Kidney (tissue), 14 donors: ENCODE data around the gene ZNF664. TPM values are rescaled to one million over a fixed set of nuclear protein-coding genes. Genes with fewer than 3 reads are reported as not detected.
A peak's percentile ranks its signal among the peaks of the same experiment; 100 is the strongest.

Source experiments
- DNase-seq, 5 donors: peaks; one replicate each; pipeline ENCODE4 v3.0.0-alpha.2; 2013 to 2020
- FAIRE-seq: peaks from 2 replicates; lab custom pipeline; 2012; peaks lifted over from hg19 to GRCh38; lab: Jason Lieb, UNC
- H3K27ac ChIP-seq, 2 donors: one replicate each; pipeline ENCODE4 v1.7.0; 2013; ENCODE audit warnings: low read depth in 2 of 2, low read length in 2 of 2, inconsistent platforms in 1 of 2
- H3K27me3 ChIP-seq: one replicate; pipeline ENCODE4 v1.7.1; 2013; ENCODE audit warnings: low read length, inconsistent platforms; ENCODE audit not compliant: control insufficient read depth, insufficient read depth
- H3K36me3 ChIP-seq, 3 donors: one replicate each; pipeline versions ENCODE4 v1.7.0 to v1.7.1; 2013; ENCODE audit warnings: low read length in 3 of 3, control low read depth in 1 of 3, inconsistent platforms in 1 of 3; ENCODE audit not compliant: insufficient read depth in 3 of 3, control insufficient read depth in 2 of 3
- H3K4me1 ChIP-seq, 3 donors: one replicate each; pipeline versions ENCODE4 v1.7.0 to v1.7.1; 2013; ENCODE audit warnings: low read length in 3 of 3, inconsistent platforms in 1 of 3, low read depth in 1 of 3; ENCODE audit not compliant: control insufficient read depth in 2 of 3, insufficient read depth in 2 of 3
- H3K4me3 ChIP-seq, 3 donors: one replicate each; pipeline versions ENCODE4 v1.7.0 to v1.8.1; 2013; ENCODE audit warnings: low read length in 3 of 3, control low read depth in 1 of 3, inconsistent platforms in 1 of 3
- H3K9ac ChIP-seq, 3 donors: one replicate each; pipeline versions ENCODE4 v1.7.0 to v1.7.1; 2013; ENCODE audit warnings: low read length in 3 of 3, control low read depth in 1 of 3, inconsistent platforms in 1 of 3
- H3K9me3 ChIP-seq, 3 donors: one replicate each; pipeline versions ENCODE4 v1.7.0 to v1.7.1; 2013; ENCODE audit warnings: low read length in 3 of 3, control low read depth in 1 of 3, inconsistent platforms in 1 of 3; ENCODE audit not compliant: control insufficient read depth in 2 of 3, insufficient read depth in 1 of 3
- CTCF ChIP-seq: IDR thresholded peaks from 3 replicates; pipeline ENCODE4 v1.5.1; 2012; ENCODE audit warnings: mild to moderate bottlenecking, moderate library complexity, borderline replicate concordance; ENCODE audit not compliant: insufficient read depth; ENCODE audit errors: extremely low read depth
- intact Hi-C: fragments of 100-400 bp; cut with DNase I; formaldehyde crosslinking; loops from one replicate; pipeline ENCODE4 v1.11.1; 2022
- polyA plus RNA-seq: library from polyadenylated mRNA; stranded (reverse); fragments of 350-450 nt; fragmentation: Illumina TruSeq; extraction: RNeasy Lipid Tissue Mini Kit (QIAGEN cat#74804); gene quantifications from one replicate; pipeline ENCODE4 v1.2.3, GENCODE V29; 2014; ENCODE audit warnings: low read depth, low replicate concordance; ENCODE audit not compliant: insufficient read depth
- total RNA-seq: library from RNA; stranded (reverse); fragmentation: NEBNext Ultra II Directional; extraction: Animal tissue kit (Norgen Biotek cat#: 25700); gene quantifications from one replicate; pipeline ENCODE4 v1.2.1, GENCODE V29; 2021
- donor health status: control.
- donor health status: control.
- donor health status: control.
- donor health status: control.
- donor health status: control.
- donor health status: DM: yes; HTN: yes; CAD: no.
- donor health status: Normal renal cell carcinoma (clear cell type).

ZNF664 gene
- total and polyA plus RNA-seq, 2 donors from 2014 or later = 44.9 to 104 TPM

- no peak for FAIRE-seq
- Histone ChIP-seq H3K27me3 (no peaks in the 10 kb centered on the region), H3K9me3 (no peaks in the 10 kb centered on the region), H3K36me3 (no peaks in the 10 kb centered on the region), H3K9ac (no peak overlapping the region), H3K4me3 (no peak overlapping the region), H3K27ac (no peak overlapping the region), H3K4me1 (peaks cover 2 to 5% (median 4%) of the 10 kb centered on the region in 3 donors)
- DNase-seq = peak in 3 of 5 donors; percentile 57 to 76 (median 65)
- intact Hi-C loops = no loop called here
- TF ChIP-seq CTCF = no peak
Measured at GRCh38 chr12:124057691-124058090, 84.7 kb downstream of the ZNF664 start.

GRCh38 chr12:124059752-124060151 lies 86.7 kb downstream of the ZNF664 start:
- no peak for DNase-seq
- no peak for FAIRE-seq
- no peaks in the 10 kb centered on the region for H3K27me3 ChIP-seq
- no peak overlapping the region for H3K9ac ChIP-seq
- no peaks in the 10 kb centered on the region for H3K36me3 ChIP-seq
- no peak for TF ChIP-seq CTCF
- H3K9me3 ChIP-seq = no peaks in the 10 kb centered on the region
- no peaks in the 10 kb centered on the region for H3K4me1 ChIP-seq
- H3K4me3 ChIP-seq = no peak overlapping the region
- H3K27ac ChIP-seq = no peak overlapping the region
- intact Hi-C loops = no loop called here

Other genes with a start within 250 kb of the ZNF664 start
- gene DNAH10, start 210.9 kb upstream of the ZNF664 start, total RNA-seq = 0.28 TPM
- 0.24 TPM for gene DNAH10, start 210.9 kb upstream of the ZNF664 start, polyA plus RNA-seq
- gene CCDC92, start 384 bp upstream of the ZNF664 start, total RNA-seq = 41.4 TPM
- gene CCDC92, start 384 bp upstream of the ZNF664 start, polyA plus RNA-seq = 39.3 TPM